ENCODE measurements around the gene PPP1CA.

- TF ChIP-seq POLR2A (IDR thresholded peaks at IDR 0.05; ENCODE audit: low read length) (peak; percentile 95), GATA1 (IDR thresholded peaks at IDR 0.05; ENCODE audit: low read depth, low read length) (no peak)
These were observed 26.7 kb upstream of the PPP1CA start, which contains the start of gene RPS6KB2 for GRCh38 chr11:67428052-67429001.

Measured in erythroblast (primary cell).